Measurements from ENCODE around the gene SRCIN1. TPM values are rescaled to one million over a fixed set of nuclear protein-coding genes. Genes with fewer than 3 reads are reported as not detected.

SRCIN1 gene
- total RNA-seq, 4 donors from 2014 or later: 0.54 to 0.89 (median 0.69) TPM

DNA sequence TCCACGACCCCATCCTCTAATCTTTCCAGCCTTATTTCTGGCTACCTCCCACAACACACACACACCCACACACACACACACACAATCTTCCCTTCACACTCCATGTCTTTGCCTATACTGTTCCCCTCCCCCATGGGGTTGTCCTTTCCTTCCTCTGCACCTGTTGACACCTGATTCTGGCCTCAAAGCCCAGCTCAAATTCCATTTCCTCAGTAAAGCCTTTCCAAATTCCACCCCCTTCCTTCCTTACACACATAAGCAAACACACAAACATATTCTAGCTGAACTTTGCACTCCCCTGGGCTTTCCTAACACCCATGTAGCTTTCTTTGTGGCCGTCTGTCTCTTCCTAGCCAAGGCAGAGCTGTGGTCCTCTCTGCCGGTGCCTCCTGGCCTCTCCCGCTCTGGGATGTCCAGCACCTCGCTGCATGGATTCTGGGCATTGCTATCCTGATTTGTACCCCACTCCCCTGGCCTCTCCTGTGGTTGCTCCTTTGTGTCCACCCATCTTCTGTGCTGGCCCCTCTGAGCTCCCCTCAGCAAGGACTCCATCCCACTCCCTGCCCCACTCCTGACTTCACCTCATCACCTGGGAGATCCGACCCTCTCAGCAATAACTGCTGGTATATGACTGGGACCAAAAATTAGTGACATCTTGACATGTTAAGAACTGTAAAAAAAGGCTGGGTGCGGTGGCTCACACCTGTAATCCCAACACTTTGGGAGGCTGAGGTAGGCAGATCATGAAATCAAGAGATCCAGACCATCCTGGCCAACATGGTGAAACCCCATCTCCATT, 8.4 kb upstream of the SRCIN1 start:
- H3K36me3 ChIP-seq: no peaks in the 10 kb centered on the region
- H3K27me3 ChIP-seq: no peaks in the 10 kb centered on the region
- TF ChIP-seq POLR2A (IDR thresholded peaks at IDR 0.05): no peak
- TF ChIP-seq, protein P1, sequence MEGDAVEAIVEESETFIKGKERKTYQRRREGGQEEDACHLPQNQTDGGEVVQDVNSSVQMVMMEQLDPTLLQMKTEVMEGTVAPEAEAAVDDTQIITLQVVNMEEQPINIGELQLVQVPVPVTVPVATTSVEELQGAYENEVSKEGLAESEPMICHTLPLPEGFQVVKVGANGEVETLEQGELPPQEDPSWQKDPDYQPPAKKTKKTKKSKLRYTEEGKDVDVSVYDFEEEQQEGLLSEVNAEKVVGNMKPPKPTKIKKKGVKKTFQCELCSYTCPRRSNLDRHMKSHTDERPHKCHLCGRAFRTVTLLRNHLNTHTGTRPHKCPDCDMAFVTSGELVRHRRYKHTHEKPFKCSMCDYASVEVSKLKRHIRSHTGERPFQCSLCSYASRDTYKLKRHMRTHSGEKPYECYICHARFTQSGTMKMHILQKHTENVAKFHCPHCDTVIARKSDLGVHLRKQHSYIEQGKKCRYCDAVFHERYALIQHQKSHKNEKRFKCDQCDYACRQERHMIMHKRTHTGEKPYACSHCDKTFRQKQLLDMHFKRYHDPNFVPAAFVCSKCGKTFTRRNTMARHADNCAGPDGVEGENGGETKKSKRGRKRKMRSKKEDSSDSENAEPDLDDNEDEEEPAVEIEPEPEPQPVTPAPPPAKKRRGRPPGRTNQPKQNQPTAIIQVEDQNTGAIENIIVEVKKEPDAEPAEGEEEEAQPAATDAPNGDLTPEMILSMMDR (IDR thresholded peaks at IDR 0.05): no peak
- H3K9me3 ChIP-seq: no peaks in the 10 kb centered on the region
- WGBS, 2 donors: 80 to 84% methylated on average over 7 of the region's 7 CpGs
- H3K4me1 ChIP-seq: no peaks in the 10 kb centered on the region
- H3K27ac ChIP-seq: no peak overlapping the region
- no peak for DNase-seq
- no peak overlapping the region for H3K4me3 ChIP-seq (replicated peaks in 1 of 3)
- intact Hi-C loops (cut with DNase I): no loop called here

DNA sequence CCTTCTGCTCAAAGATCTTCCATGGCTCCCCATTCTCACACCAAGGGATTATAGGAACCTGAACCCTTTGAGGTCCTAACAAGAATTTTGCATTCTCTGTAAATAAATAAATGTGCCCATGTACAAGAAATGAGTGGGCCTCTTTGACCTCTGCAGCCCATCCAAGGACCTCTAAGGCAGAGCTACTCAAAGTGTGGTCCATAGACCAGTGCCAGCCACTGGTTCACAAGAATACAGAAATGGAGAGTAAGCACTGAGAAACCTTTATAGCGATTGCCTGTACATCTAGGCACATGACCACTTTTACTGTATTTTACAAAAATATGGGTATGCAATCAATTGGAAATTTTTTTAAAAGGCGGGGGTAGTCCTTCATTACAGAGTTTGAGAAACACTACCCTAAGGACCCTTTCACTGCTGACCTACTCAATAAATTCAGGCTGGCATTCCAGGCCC, 7.8 kb upstream of the SRCIN1 start:
- H3K36me3 ChIP-seq: no peaks in the 10 kb centered on the region

DNA sequence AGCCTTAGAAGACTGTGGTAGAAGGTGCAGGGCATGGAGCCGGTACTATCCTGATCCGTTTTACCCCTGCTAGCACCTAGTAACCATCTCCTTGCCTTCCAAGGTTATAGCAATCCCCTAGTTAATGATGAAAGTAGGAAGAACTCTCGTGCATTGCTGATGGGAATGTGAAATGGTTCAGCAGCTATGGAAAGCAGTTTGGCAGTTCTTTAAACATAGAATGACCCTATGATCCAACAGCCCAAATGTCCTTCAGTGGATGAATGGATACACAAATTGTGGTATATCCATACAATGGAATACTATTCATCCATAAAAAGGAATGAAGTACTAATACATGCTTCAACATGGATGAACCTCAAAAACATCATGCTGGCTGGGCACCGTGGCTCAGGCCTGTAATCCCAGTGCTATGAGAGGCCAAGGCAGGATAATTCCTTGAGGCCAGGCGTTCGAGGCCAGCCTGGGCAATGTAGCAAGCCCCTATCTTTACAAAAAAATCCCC, 6.2 kb upstream of the SRCIN1 start:
- peaks cover 0 to 5% of the 10 kb centered on the region in 2 donors for H3K4me1 ChIP-seq
- DNase-seq: no peak
- no peaks in the 10 kb centered on the region for H3K9me3 ChIP-seq
- no peaks in the 10 kb centered on the region for H3K36me3 ChIP-seq
- no peak overlapping the region for H3K27ac ChIP-seq
- no peak for TF ChIP-seq POLR2A (IDR thresholded peaks at IDR 0.05)
- TF ChIP-seq, protein P1 (IDR thresholded peaks at IDR 0.05): no peak
- no peak overlapping the region for H3K4me3 ChIP-seq (replicated peaks in 1 of 3)
- intact Hi-C loops (cut with DNase I): no loop called here
- WGBS, 2 donors: 93 to 95% methylated on average over 6 of the region's 6 CpGs
- no peaks in the 10 kb centered on the region for H3K27me3 ChIP-seq

More for the DNA sequence above, 7.8 kb upstream of the SRCIN1 start:
- TF ChIP-seq POLR2A (IDR thresholded peaks at IDR 0.05): no peak
- TF ChIP-seq, protein P1 (IDR thresholded peaks at IDR 0.05): no peak
- Histone ChIP-seq H3K4me1 (no peaks in the 10 kb centered on the region), H3K27me3 (no peaks in the 10 kb centered on the region), H3K27ac (no peak overlapping the region), H3K4me3 (replicated peaks in 1 of 3) (no peak overlapping the region), H3K9me3 (no peaks in the 10 kb centered on the region)
- WGBS, 2 donors: 91 to 96% methylated on average over 2 of the region's 2 CpGs
- intact Hi-C loops (cut with DNase I): no loop called here
- DNase-seq: no peak

DNA sequence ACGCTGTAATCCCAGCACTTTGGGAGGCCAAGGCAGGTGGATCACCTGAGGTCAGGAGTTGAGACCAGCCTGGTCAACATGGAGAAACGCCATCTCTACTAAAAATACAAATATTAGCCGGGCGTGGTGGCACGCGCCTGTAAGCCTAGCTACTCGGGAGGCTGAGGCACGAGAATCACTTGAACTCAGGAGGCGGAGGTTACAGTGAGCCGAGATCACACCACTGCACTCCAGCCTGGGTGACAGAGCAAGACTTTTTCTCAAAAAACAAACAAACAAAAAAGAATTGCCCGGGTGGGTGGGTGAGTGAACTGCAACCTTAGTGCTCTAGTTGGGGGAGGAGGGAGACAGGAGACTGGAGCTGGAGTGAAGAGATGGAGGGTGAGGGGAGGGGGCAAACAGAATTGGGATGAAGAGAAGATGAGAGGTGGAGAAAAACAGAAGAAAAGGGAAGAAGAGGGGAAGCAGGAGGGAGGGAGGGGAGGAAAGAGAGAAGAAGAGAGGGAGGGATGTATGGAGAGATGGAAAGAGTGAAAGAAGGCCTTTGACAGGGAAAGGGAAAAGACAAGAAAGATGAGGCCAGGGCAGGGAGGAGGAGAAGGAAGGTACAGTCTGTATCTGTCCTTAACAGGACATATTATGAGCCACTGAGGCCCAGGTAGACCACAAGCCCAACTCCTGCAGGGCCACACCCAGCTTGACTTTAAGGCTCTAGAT, 5.5 kb upstream of the SRCIN1 start:
- WGBS, 2 donors: 74 to 82% methylated on average over 11 of the region's 11 CpGs
- Histone ChIP-seq H3K4me3 (replicated peaks in 1 of 3) (no peak overlapping the region), H3K9me3 (no peaks in the 10 kb centered on the region), H3K4me1 (peaks cover 6 to 12% of the 10 kb centered on the region in 2 donors), H3K36me3 (no peaks in the 10 kb centered on the region), H3K27ac (no peak overlapping the region), H3K27me3 (no peaks in the 10 kb centered on the region)
- intact Hi-C loops (cut with DNase I): no loop called here
- TF ChIP-seq, protein P1 (IDR thresholded peaks at IDR 0.05): no peak
- no peak for TF ChIP-seq POLR2A (IDR thresholded peaks at IDR 0.05)
- no peak for DNase-seq

All from thyroid gland (tissue), 4 donors.